BE2C (cell line): ENCODE data around the gene MAP2K5.

Experiments used
- DNase-seq: peaks from one replicate; pipeline ENCODE4 v3.0.0-alpha.2; 2020
- H3K27me3 ChIP-seq: fragments of 250-450 bp; sonication (Bioruptor Pico); 2 replicates; pipeline ENCODE4 v1.5.1; 2020; ENCODE audit warnings: mild to moderate bottlenecking
- H3K36me3 ChIP-seq: fragments of 250-450 bp; sonication (Bioruptor Pico); 2 replicates; pipeline ENCODE4 v1.5.1; 2020; ENCODE audit warnings: mild to moderate bottlenecking
- H3K4me1 ChIP-seq: fragments of 250-450 bp; sonication (Bioruptor Pico); 2 replicates; pipeline ENCODE4 v1.5.1; 2020
- H3K4me3 ChIP-seq: 2 replicates; pipeline ENCODE4 v1.5.1; 2011; ENCODE audit warnings: low read depth, low read length
- H3K9me3 ChIP-seq: fragments of 250-450 bp; sonication (Bioruptor Pico); 2 replicates; pipeline ENCODE4 v1.5.1; 2020
- CTCF ChIP-seq: IDR thresholded peaks from 2 replicates; pipeline ENCODE4 v1.5.1; 2012; ENCODE audit warnings: mild to moderate bottlenecking, low read depth, low read length

The MAP2K5 gene

GRCh38 chr15:67807836-67808235 lies 265.3 kb downstream of the MAP2K5 start:
- no peak overlapping the region for H3K4me3 ChIP-seq
- H3K9me3 ChIP-seq: no peaks in the 10 kb centered on the region
- H3K27me3 ChIP-seq: peaks cover 24% of the 10 kb centered on the region
- H3K36me3 ChIP-seq: no peaks in the 10 kb centered on the region
- no peak for TF ChIP-seq CTCF
- DNase-seq: no peak
- H3K4me1 ChIP-seq: peaks cover 4% of the 10 kb centered on the region; the same call in 1 of the 2 replicates

- peaks cover 4% of the 10 kb centered on the region; the same call in 1 of the 2 replicates for H3K4me1 ChIP-seq
- DNase-seq: no peak
- H3K4me3 ChIP-seq: no peak overlapping the region
- no peak for TF ChIP-seq CTCF
- no peaks in the 10 kb centered on the region for H3K36me3 ChIP-seq
- no peaks in the 10 kb centered on the region for H3K9me3 ChIP-seq
- peaks cover 19% of the 10 kb centered on the region for H3K27me3 ChIP-seq
Measured at GRCh38 chr15:67808821-67809220, 266.3 kb downstream of the MAP2K5 start.

- H3K4me3 ChIP-seq: no peak overlapping the region
- no peak for TF ChIP-seq CTCF
- H3K36me3 ChIP-seq: no peaks in the 10 kb centered on the region
- peaks cover 3% of the 10 kb centered on the region; the same call in 1 of the 2 replicates for H3K4me1 ChIP-seq
- no peak for DNase-seq
- H3K27me3 ChIP-seq: peaks cover 16% of the 10 kb centered on the region
- no peaks in the 10 kb centered on the region for H3K9me3 ChIP-seq
Measured at GRCh38 chr15:67809441-67809840, 266.9 kb downstream of the MAP2K5 start.

DNA sequence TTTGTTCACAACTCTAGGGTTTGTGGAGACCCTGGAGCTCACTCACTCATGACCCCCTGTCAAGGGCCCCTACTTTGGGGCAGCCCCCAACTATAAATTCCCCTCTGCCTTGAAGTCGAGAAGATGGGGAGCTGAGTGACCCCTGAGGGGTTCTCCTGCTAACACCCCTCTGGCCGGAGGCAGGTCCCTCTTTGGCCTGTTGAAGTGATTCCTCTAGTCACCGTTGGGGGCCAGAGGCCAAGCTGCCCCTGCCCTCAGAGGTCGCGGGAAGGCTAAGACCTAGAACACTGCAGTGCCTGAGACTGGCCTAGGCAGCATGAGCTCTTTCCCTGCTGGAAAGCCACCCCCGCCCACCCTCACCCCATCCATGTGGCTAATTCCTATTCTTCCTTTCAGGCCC lies 267.4 kb downstream of the MAP2K5 start:
- no peak overlapping the region for H3K4me3 ChIP-seq
- TF ChIP-seq CTCF: no peak
- H3K27me3 ChIP-seq: peaks cover 16% of the 10 kb centered on the region
- DNase-seq: no peak
- H3K36me3 ChIP-seq: no peaks in the 10 kb centered on the region
- H3K9me3 ChIP-seq: no peaks in the 10 kb centered on the region
- no peaks in the 10 kb centered on the region; the same call in 1 of the 2 replicates for H3K4me1 ChIP-seq

DNA sequence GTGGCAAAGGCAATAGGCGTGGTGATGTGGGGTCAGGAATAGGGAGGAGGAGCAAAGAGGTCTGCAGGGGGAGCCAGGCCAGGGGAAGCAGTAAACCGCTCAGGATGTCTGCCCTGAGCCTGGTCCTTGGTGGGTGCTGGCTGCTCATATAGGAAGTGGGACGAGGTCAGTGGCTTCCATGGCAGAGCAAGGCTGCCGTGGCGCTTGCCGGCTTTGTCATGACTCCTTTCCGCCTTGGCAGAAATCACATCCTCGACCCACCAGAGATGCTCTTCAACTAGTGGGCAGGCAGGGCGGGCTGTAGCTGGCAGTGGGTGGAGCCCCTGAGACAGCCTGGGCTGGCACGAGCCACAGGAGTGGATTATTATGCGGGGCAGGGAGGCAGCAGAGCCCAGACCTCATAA lies 269.7 kb downstream of the MAP2K5 start:
- Histone ChIP-seq H3K4me1 (no peaks in the 10 kb centered on the region), H3K9me3 (peaks cover 3% of the 10 kb centered on the region), H3K27me3 (peaks cover 20% of the 10 kb centered on the region), H3K4me3 (no peak overlapping the region), H3K36me3 (no peaks in the 10 kb centered on the region)
- TF ChIP-seq CTCF: no peak
- no peak for DNase-seq

DNA sequence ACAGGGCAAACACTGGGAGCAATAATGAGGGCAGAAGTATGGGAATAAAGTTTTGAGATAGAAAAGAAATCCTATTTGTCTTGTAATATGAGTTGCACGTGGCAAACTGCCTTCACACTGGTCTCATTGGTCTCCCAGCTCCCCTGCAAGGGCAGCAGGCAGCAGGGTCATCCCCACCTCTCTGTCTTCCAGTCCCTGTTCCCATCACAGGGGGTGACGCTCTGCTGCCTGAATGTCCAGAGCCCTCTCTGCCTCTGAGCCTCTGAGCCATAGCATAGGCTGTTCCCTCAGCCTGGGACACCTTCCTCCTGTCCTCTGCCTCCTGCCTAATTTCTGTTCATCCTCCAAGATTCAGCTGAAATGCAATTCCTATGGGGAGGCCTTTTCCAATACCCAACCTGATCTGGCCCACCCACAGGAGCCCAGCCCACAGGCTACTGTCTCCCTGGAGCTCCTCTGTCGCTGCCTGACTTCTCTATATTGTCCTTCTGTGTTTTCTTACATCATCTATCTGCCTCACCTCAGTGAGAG lies 270.7 kb downstream of the MAP2K5 start:
- TF ChIP-seq CTCF: no peak
- Histone ChIP-seq H3K4me3 (no peak overlapping the region), H3K36me3 (no peaks in the 10 kb centered on the region), H3K4me1 (no peaks in the 10 kb centered on the region), H3K27me3 (peaks cover 27% of the 10 kb centered on the region), H3K9me3 (peaks cover 3% of the 10 kb centered on the region)
- no peak for DNase-seq
